Pulmonary artery endothelial cell (primary cell): ENCODE data around the gene FGFRL1. TPM values are rescaled to one million over a fixed set of nuclear protein-coding genes. Genes with fewer than 3 reads are reported as not detected.

Source experiments
- DNase-seq: peaks from one replicate; pipeline ENCODE4 v3.0.0-alpha.2; 2011; ENCODE audit warnings: low read depth, low spot score
- total RNA-seq: library from RNA; depleted of rRNA; stranded (reverse); fragments of >200 nt; gene quantifications from 2 replicates; pipeline ENCODE4 v1.2.3, GENCODE V29; 2014

The FGFRL1 gene
- total RNA-seq, 1 donor from 2014 or later = 13.7 TPM

DNA sequence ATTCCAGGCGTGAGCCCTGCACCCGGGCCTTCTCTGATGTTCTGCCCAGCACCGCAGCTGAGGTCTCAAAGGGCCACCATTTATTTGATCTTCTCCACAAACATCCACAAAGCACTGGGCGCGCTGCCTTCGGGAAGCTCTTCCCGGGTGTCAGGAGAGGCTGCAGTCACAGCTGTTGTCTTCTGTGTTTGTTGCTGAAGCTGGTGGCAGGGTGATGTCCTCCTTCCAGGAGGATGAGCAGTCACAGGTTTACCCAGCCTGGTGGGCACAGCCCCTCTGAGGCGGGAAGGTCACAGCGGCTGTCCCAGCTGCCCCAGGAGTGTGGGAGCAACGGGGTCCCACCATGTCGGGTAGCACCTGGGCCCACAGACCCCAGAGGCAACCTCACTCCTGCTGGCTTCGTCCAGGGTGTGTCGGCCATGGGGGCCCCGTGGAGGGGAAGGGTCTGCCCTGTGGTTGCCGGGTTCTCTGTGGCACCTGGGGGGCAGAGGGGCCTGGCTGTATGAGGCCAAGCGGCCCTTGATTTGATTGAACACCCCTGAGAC is 27.6 kb downstream of the FGFRL1 start:
- DNase-seq = no peak

DNA sequence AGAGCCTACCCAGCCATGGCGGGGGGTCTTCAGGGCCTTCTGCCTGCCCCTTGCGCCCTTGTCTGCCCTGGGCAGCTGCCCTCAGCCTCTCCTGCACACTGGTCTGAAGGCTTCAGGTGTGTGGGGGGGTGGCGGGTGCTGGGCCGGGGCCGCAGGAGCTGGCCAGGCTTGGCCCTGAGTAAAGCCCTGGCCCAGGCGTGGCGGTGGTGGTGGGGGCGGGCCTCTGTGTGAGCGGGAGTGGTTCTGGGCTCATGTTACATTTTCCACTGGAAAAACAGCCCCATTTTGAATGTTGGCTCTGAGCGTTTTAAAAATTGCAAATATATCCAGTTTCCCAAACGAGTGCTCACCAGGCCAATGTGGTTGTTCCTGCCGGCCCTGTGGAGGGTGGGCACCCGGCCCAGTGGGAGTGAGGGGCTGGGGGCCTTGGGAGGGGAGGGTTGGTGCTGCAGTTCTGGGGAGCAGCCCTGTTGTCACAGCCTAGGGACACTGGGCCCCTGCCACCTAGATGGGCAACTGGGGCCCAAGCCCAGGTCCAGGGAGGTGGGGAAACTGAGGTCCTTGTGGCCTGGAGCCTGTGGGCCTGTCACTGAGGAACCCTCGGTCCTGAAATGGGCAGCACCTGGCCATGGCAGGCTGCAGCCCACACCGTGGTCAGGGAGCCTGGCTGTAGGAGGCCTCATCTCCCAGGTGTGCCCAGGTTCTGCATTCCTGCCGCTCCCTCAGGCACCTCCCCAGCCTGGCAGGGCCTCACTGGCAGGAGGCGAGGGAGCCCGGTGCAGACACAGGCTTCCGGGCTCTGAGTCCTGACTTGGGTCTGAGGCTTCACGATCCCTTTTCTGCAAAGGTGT is 28.3 kb downstream of the FGFRL1 start:
- DNase-seq = no peak

DNA sequence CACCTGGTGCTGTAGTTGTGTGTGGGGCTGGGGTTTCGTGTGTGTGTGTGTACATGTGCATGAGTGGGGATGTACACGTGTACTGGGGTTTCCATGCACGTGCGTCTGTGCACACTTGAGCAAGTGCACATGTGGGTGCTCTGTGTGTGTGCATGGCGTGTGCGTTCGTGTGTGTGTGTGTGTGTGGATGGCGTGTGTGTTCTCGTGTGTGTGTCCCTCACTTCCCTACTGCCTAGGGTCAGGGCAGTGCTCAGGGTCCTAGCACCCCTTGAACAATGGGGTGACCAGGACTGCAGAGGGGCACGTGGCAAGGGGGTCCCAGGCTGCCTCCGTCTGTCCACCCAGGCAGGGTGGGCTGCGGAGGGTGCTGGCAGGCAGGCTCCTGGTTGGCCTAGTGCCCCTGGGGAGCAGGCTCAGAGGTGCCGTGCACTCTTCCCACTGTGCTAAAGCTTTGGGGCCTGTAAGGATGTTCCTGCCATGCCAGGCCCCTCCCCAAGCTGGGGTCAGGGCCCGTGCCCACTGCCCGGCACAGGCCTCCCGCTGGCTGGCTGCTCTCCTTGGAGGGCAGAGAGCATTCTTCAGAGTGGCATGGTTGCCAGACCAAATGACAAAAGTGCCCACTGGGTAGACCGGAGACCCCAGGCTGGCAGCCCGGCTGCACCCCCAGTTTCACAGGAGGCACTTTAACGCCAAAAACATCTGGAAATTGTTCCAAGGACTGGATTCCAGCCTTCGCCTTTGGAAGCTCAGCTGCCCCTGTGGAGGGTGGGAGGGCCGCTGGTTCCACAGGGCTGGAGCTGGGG is 29.1 kb downstream of the FGFRL1 start:
- no peak for DNase-seq

DNA sequence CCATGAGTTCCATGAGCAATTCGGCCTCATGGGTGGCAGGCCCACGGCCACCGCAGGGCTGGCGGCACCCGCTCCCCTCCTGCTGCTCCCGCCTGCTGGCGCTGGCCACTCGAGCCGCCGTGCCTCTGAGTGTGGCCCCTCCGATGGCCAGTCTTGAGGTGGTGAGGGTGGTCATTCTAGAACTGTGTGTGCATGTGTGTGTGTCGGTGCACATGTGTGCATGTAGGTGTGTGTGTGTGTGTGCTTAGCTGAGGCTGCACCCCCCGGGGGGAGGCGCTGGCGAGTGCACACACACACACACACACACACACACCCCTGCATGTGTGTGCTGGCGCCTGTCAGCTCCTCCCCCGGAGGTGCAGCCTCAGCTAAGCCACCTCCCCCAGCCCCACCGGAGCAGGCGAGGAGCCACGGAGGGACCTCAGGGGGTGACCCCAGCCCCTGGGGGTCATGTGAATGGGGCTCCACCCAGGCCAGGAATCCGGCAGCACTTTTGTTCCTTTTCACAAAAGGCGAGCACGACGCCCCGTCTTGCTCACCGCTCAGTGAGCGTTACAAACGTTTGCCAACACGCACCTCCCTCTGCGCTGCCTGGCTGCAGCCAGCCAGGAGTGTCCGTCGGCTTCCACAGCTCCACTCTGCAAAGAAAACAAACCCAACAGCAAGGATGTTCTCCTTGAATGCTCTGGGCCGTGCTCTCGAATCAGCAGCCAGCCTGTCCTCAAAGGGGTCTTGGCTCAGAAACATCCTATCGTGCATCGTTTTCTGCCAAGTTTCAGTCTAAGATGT is 29.9 kb downstream of the FGFRL1 start:
- no peak for DNase-seq

DNA sequence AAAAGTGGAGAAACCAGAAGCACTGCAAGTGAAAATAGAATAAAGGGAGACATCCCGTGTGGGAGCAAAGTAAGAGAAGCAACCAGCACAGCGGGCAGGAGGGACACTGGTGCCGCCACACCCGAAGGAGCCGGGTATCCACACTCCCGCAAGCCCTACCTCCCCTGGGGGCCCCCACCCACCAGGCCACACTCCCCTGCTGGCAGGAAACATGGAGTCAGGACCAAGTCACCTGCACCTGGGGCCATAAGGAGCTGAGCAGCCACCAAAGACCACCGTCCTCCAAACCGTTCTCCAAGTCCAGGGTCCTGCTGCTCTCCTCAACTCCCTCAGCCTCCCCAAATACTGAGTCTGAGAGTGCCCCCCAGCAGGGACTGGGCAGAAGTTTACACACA is 30.5 kb downstream of the FGFRL1 start:
- no peak for DNase-seq

DNA sequence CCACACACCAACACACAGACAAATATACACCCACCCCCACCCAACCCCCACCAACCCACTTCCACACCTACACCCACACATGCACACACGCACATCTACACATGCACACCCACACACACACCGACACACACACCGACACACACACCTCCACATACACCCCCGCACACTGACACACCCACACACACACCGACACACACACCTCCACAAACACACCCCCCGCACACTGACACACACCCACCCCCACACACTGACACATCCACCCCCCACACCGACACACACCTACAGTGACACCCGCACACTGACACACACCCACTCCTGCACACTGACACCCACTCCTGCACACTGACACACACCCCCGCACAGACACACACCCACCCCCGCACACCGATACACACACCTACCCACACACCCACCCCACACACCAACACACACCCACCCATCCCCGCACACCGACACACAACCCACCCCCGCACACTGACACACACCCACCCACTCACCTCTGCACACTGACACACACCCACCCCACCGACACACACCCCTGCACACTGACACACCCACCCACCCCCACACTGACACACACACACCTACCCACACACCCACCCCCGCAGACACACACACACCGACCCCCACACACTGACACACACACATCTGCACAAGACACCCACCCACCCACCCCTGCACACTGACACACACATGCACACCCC is 31.1 kb downstream of the FGFRL1 start:
- no peak for DNase-seq

DNA sequence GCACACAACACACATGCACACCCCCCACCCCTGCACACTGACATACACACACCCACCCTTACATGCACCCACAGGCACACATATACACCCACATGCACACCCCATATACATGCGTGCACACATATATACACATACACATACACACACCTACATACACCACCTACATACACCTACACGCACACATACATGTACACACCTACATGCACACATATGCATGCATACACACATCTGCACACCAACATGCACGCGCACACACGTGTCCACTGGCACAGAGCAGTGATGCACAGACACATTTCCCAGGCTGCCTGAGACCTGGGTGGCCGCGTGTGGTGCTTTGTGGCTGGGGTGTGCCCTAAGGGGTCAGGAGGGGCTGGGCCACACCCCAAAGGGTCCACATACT is 31.7 kb downstream of the FGFRL1 start:
- no peak for DNase-seq

DNA sequence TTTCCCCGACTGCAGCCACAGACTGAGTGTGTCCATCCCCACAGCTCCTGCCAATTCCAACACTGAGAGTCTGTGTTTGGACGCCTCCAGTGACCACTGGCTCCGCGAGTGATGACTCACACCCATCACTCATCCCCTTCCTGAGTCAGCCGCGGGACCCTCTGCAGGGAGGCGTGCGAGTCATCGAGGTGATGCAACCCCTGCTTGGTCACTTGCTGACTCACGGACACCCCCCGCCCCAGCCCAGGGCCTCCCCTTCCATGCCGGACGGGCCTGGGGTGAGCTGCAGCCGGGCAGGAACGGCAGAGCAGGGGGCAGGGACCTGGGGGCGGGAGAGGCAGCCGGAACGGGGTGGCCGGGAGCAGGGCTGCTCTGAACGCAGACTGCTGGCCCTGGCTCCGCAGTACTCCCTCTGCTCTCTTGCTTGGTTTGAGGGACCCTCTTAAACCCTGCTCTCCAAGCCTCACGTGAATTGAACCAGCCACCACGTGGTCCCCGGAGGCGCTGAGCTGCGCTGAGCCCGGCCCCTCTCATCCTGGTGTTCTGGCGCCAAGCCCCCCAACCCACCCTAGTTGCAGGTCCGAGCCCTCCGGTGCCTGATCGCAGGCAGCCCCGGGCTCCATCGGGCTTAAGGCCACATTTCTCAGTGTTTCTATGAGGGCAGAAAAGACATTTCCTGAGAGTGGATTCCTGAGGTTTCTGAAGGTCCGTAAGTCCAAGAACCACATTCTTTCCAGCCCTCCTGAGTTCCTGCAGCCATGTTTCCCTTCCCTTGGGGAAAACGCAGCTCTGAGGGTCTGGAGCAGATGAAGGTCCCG is 32.4 kb downstream of the FGFRL1 start:
- DNase-seq = peak; percentile 94

DNA sequence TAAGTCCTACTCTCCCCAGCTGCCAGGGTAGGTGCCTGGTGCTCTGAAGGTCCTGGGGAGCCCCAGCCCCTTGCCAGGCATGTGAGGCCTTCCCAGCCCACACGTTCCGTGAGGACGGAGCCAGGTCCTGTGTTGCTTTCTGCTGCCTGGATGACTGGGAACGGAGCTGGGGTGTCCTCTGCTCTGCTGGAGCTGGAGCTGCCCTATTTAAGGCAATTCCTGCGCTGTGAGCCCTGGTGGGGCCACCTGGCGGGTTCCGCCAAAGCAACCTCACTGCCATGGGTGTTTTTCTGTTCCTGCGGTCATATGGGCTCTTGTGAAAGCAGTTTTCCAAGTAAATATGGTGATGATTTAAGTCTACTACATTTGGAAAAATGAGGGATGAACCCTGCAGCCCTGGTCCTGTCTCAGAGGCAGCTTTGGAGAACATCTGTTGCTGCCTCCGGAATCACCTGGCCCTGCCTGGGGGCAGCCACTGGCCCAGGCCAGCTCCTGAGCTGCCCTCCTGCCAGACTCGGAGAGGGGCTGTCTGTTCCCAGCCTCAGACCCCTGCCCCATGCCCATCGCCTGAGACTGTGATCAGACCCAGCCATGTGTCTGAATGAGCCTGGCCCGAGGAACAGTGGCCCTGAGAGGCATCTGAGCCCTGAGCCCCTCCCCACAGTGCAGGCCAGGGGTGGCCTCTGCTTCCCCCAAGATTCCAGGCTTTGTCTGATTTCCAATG is 33.2 kb downstream of the FGFRL1 start:
- no peak for DNase-seq

DNA sequence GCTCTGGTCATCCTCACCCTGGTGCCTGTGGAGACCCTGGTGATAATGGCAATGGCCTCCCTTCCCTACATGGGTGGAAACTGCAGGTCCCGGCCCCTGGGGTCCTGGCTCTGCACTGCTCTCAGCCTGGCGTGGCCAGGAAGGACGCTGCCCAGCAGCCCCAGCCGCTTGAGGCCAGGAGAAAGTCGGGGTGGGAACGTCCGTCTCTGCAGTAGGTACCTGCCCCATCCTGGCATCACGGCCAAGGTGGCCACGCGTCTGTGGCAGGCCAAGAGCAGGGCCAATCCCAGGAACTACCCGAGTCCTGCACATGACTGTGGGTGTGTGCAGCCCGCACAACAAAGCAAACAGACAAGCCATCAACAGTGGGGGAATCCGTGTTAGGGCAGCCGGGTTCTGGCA is 33.8 kb downstream of the FGFRL1 start:
- no peak for DNase-seq

DNA sequence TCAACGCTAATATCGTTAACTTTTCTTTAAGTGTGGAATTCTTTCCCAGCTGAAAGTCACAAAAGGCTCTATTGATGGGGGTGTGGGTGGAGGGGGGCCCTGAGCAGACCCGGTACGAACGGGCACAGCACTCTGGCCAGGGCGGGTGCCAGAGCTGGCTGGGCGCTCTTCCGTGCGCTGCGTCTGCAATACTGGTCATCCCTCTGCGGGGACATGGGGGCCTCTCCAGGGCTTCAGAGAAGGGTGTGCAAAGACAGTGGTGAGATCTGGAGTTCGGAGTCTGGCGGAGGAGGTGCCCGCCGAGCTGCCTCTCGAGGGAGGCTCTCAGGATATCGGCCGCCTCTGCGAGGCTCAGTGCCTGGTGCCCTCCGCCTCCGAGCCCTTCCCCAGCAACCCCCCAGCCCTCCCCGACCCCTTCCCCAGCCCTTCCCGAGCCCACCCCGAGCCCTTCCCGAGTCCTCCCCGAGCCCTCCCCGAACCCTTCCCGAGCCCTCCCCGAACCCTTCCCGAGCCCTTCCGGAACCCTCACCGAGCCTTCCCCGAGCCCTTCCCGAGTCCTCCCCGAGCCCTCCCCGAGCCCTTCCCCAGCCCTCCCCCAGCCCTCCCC is 34.3 kb downstream of the FGFRL1 start:
- DNase-seq = no peak

DNA sequence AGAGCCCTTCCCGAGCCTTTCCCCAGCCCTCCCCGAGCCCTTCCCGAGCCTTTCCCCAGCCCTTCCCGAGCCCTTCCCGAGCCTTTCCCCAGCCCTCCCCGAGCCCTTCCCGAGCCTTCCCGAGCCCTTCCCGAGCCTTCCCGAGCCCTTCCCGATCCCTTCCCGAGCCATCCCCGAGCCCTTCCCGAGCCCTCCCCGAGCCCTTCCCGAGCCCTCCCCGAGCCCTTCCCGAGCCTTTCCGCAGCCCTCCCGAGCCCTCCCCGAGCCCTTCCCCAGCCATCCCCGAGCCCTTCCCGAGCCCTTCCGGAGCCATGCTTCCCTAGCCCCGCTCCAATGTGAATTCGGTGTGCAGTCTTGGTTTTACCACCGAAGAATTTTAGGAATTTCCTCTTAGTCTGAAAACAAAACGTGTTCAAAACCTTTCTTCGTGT is 35.2 kb downstream of the FGFRL1 start:
- DNase-seq = peak; percentile 44

DNA sequence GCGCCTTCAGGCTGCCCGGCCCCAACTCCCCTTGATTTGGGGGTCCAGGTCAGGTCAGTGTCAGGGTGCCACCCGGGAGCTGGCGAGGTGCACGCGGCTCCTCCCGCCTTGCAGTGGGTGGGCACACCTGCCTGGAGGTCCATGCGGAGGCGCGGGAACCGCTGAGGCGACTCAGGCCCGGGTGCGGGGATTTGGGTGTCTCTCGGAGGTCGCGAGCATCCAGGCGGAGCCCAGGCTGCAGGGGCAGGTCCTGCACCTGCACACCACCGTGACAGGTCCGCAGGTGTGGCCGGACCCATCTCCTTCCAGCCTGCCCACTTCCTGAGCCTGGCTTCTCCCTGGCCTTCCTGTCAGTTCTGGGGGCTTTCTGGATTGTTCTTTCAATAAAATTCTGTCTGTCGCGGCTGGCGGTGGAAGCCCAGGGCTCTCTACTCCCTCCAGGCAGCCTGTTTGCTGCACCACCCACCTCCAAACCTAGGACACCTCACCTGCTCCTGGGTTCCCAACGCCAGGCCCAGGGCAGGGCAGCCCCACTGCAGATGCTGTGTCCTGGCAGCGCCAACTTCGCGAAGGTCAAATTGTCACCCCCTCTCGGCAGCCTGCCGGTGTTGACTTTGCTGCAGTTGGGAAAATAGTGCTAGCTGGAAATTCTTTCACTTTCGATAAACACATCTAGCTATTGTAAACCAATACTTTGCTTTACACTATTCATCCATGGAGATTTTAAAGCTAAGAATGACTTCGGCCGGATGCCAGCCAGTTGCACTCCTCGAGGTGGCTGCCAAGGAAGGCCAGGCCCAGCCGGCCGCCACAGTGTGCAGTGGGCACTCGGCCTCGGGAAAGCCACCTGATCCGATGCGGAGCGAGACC is 35.9 kb downstream of the FGFRL1 start:
- DNase-seq = no peak

DNA sequence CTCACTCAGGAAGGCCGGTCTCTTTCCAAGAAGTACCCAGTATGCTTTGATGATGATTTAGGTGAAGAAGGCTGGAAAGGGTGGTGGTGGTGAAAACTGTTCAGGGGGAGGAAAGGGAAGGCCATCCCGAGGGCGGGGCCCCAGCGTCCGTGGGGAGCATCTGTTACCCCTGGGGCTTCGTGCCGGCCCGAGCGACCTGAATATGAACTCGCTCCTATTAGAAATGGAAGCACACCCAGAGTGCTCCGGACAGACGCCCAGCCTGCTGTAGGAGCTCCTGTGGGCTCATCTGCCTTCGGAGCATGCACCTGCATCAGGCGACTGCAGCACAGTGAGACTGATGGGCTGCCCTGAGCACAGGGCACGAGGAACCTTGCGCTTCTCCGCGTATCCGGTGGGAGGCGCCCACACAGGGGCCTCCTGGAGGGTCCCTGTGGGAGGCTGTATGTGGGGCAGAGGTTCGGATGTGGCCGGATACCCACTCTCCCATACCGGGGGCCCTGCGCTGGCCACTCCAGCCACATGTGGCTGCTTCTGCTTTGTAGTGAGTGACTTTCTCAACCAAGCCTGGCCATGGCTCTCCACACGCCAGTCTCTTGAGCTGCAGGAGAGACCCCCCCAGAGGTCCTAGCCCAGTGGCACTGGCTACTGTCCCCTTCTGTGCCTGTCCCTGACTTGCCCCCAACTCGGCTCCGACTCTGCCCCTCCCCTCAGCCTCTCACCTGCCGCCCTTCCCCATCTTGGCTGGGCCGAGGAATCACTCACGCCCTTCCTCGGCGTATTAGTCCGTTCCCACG is 36.7 kb downstream of the FGFRL1 start:
- no peak for DNase-seq

DNA sequence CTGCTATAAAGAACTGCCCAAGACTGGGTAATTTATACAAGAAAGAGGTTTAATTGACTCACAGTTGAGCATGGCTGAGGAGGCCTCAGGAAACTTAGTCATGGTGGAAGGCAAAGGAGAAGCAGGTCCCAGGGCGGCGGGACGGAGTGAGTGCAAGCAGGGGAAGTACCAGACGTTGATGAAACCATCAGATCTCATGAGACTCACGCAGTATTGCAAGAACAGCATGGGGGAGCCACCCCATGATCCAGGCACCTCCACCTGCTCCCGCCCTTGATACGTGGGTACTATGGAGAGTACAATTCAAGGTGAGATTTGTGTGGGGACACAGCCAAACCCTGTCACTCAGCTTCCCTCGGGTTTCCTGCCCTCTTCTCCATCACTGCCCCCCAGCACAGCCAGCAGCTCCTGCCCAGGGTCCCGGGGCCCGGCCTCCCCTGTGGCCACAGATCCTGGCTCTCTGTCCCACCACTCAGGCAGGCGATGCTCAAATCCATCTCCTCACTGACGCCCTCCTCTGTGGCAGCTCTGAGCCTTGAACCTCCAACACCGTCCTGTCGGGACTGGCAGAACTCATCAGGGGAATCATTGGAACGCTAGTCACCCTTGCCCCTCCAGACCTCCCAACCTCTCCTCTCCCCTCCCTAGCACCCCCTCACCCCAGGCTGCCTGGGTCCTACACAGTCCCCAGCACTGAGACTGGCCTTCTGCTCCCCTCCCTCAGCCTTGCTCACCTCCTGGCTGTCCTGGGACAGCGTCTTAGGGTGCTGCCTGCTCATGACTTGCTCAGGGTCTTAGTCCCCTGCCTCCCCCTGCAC is 37.6 kb downstream of the FGFRL1 start:
- DNase-seq = no peak

DNA sequence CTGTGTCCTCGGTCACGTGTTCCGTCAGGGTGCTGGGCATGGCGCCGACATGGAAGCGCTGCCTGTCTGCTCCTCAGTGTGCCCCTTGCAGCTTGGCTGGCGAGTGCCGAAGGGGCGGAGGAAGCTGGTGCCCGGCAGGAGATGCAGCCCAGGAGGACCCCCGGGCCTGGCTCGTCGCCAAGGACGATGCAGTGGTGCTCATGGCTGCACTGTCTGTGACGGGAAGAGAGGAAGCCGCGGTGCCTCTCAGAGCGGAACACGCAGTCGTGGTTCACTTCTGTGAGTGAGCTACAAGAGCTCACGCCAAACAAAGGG is 38.1 kb downstream of the FGFRL1 start:
- DNase-seq = no peak
